Fibroblast of villous mesenchyme (primary cell): ENCODE data around the gene KMT2E. TPM values are rescaled to one million over a fixed set of nuclear protein-coding genes. Genes with fewer than 3 reads are reported as not detected.
"Not testable (repeated sequence)": the region's sequence is repeated elsewhere in the genome, so short reads cannot be mapped to it uniquely, and the experiment has no call there.

Experiments used
- DNase-seq: peaks from one replicate; pipeline ENCODE4 v3.0.0-alpha.2; 2010; ENCODE audit warnings: low read depth
- H3K4me3 ChIP-seq: 2 replicates; pipeline ENCODE4 v1.5.1; 2011; ENCODE audit warnings: low read depth, mild to moderate bottlenecking, low read length
- total RNA-seq: library from RNA; depleted of rRNA; stranded (reverse); fragments of >200 nt; gene quantifications from 2 replicates; pipeline ENCODE4 v1.2.3, GENCODE V29; 2012
- TF ChIP-seq, protein P1 (sequence below): IDR thresholded peaks from 2 replicates; pipeline ENCODE4 v1.5.1; 2012; ENCODE audit warnings: low read depth, mild to moderate bottlenecking, low read length; ENCODE audit not compliant: insufficient read depth

Gene KMT2E
- total RNA-seq, 1 donor = 110 TPM

DNA sequence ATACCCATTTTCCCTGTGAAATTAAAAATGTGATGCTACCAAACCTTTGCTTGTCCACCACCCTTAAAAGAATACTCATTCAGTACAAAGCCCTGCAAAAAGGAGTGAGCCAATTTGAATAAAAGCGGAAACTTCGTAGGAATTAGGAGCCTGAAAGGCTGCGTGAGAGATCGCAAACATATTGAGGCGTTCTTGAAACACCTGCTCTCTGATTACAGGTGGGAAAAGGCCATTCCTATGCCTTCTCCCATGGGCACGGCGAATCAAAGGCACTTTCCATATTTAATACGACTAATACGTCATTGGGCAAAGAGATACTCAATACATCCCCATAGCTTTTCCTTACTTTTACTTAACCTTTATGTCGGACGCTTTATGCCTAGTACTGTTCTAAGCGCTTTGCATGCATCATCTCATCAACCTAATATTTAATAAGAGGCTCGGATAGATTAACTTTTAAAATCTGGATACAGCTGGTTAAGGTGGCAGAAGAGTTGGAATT, 30.9 kb upstream of the KMT2E start:
- H3K4me3 ChIP-seq = peak overlapping the region; percentile 67
- no peak for DNase-seq
- TF ChIP-seq, protein P1, sequence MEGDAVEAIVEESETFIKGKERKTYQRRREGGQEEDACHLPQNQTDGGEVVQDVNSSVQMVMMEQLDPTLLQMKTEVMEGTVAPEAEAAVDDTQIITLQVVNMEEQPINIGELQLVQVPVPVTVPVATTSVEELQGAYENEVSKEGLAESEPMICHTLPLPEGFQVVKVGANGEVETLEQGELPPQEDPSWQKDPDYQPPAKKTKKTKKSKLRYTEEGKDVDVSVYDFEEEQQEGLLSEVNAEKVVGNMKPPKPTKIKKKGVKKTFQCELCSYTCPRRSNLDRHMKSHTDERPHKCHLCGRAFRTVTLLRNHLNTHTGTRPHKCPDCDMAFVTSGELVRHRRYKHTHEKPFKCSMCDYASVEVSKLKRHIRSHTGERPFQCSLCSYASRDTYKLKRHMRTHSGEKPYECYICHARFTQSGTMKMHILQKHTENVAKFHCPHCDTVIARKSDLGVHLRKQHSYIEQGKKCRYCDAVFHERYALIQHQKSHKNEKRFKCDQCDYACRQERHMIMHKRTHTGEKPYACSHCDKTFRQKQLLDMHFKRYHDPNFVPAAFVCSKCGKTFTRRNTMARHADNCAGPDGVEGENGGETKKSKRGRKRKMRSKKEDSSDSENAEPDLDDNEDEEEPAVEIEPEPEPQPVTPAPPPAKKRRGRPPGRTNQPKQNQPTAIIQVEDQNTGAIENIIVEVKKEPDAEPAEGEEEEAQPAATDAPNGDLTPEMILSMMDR = no peak

DNA sequence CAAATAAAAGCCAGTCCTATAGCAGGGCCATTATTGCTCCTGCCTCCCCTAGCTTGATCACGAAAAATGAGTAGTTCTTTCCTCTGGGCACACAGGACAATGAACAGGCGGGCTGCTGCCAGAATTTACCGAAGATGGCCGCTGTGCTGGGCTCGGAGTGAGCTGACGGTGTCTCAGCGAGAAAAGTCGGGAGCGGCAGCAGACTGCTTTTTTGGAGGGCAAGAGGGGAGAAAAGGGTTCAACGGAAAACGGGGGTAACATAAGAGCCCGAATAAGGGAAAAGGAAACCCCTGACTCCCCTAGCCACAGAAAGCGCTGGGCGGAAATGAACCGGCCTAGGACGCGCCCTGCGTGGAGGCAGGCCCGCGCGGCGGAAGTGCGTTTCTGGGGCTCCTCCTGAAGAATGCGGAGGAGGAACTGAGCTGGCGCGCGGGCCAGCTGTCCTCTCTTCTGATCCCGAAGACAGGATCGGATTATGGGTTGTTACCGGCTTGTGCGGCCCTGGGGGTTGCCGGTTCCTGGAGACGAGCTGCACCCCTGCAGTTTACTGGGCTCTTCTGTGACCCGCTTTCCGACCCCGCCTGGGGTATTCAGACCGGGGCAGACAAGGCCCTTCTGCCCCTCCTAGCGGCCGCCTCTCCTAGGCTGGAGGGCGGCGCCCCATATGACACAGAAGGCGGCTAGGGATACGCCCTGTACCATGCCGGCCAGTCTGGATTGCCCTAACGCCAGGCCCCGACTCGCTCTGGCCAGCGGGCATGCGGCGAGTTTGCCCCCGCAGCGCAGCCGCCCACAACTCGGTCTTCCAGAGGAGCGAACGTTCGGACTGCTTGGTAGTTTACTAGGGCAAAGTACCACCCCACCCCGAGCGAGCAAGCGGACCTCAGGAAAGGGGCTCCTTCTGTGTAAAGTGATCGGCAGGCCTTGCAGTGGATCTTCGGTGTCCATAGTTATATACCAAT, 30.1 kb upstream of the KMT2E start:
- H3K4me3 ChIP-seq = peak overlapping the region; percentile 67
- DNase-seq = peak; percentile 88
- TF ChIP-seq, protein P1 = peak; percentile 50

DNA sequence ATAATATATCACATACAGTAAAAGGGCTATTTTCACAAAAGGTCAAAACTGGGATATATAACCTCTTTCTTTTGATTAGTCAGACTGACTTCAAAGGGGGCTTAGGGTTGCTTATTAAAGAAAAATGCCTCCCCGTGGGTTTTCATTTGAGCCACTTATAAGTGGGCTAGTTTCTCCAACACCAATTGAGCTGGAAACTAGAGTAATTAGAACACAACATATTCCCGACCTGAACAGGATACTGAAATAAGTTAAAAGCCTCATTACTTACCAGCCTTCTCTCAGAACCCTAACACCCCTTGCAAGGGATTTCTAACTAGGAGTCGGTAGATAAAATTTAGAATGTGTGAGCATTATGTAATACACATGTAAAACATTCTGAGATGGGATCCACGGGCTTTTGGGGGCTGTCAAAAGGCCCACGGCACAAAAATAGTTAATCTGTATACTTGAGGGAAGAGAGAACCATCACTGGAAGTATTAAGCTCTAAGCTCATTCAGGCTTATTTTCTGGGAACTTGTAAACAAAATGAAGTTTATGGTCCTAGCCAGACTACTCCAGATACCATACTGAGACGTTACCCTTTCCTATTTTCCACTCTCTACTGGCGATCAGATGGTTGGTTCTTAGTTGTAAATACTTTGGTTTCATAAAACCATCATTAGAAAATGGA, 29.3 kb upstream of the KMT2E start:
- peak; percentile 52 for DNase-seq
- TF ChIP-seq, protein P1 = no peak
- H3K4me3 ChIP-seq = peak overlapping the region; percentile 67

DNA sequence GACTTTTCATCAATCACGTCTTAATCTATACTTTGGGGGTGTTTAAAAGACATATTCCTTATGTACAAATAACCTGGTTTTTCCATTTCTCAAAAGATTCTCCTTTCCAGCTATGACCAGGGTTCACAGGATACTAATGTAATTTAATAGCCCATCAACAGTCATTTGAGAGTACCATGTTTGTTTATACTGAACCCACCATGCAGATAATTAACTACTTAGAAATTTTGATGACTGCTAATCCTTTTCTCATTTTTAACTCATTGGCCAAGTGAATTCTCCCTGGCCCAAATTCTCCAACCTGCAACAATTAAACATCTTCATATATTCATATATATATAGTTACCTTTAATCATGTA, 28.8 kb upstream of the KMT2E start:
- H3K4me3 ChIP-seq = no peak overlapping the region
- TF ChIP-seq, protein P1 = no peak

DNA sequence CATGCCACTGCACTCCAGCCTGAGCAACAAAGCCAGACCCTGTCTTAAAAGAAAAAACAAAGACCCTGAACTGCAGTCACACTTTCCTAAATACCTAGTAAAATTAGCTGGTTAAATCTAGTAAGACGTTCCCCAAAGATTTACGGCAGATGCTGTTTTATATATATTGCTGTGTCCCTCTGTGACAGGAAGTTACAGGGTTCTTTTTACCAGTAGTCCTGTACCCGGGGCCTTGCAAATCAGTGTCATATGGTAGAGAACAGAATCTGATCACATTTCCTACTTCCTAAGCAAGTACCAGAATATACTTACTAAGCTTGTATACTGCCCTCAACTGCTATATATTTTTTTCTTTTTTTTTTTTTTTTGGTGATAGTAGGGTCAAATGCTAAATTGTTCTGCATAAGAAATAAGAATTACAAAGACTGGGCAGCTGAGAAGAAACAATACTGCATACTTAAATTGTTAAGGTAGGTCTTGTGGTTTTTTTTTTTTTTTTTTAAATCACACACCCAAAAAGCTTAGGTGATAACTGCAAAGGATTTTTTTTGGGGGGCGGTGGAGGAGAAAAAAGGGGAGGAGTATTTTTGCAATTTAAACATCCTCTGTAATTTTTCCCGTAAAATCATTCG, 27.3 kb upstream of the KMT2E start:
- TF ChIP-seq, protein P1 = no peak
- DNase-seq = no peak
- no peak overlapping the region for H3K4me3 ChIP-seq

More for the DNA sequence above, 28.8 kb upstream of the KMT2E start:
- DNase-seq = no peak

DNA sequence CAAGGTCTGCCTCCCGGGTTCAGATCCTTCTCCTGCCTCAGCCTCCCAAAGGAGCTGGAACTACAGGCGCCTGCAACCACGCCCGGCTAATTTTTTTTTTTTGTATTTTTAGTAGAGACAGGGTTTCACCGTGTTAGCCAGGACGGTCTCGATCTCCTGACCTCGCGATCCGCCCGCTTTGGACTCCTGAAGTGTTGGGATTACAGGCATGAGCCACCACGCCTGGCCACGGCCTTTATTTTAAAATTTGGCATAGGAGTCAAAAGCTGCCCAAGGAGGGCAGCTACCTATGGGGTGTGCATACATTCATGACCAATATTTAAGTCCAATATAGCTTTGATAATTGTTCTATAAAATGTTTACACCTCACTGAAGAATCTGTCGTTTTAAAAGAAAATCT, 26.6 kb upstream of the KMT2E start:
- DNase-seq, H3K4me3 ChIP-seq: not testable (repeated sequence)

DNA sequence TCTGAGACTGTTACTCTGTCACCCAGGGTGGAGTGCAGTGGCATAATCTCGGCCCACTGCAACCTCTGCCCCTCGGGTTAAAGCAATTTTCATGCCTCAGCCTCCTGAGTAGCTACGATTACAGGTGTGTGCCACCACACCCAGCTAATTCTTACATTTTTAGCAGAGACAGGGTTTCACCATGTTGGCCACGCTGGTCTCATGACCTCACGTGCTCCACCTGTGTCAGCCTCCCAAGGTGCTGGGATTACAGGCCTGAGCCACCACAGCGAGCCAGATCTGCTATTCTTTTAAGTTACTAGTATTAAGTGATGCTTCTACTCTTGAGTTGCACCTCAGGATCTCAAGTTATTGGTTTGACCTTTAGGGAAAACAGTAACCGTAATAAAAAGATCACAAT, 23.0 kb upstream of the KMT2E start:
- no peak overlapping the region for H3K4me3 ChIP-seq
- TF ChIP-seq, protein P1 = no peak
- no peak for DNase-seq
